ENCODE data around the gene PDZD2.

Gene PDZD2

GRCh38 chr5:32157078-32157477, 518.1 kb downstream of the PDZD2 start:
- no peak for DNase-seq

- no peak for DNase-seq
Measured at GRCh38 chr5:32158679-32158975, 519.7 kb downstream of the PDZD2 start.

- no peak for DNase-seq
Measured at GRCh38 chr5:32159328-32160072, 520.6 kb downstream of the PDZD2 start.

DNA sequence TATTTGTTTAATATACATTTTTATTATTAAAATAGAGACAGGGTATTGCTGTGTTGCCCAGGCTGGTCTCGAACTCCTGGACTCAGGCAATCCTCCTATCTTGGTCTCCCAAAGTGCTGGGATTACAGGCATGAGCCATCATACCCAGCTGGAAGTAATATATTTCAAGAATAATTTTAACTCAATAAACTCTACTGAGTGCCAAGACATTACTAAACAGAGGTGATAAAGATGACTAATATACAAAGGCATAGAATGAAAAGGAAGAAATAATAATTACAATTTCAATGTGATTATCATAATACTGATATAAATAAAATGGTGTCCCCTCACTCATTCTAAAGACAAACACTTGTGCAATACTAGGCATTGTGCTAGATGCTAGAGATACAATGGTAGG, 521.3 kb downstream of the PDZD2 start:
- DNase-seq, result no peak
